Left kidney (tissue), 2 donors: Measurements from ENCODE around the gene CYP4F12. TPM values are rescaled to one million over a fixed set of nuclear protein-coding genes. Genes with fewer than 3 reads are reported as not detected.
"Not testable (repeated sequence)": the region's sequence is repeated elsewhere in the genome, so short reads cannot be mapped to it uniquely, and the experiment has no call there.

Experiments used
- DNase-seq: peaks from one replicate; pipeline ENCODE4 v3.0.0-alpha.2; 2013
- polyA plus RNA-seq: library from polyadenylated mRNA; unstranded; fragments of 120-200 nt; gene quantifications from one replicate; pipeline ENCODE4 v1.2.1, GENCODE V29; 2013; ENCODE audit not compliant: insufficient read length

CYP4F12 gene
- polyA plus RNA-seq, 1 donor: 1.1 TPM

DNA sequence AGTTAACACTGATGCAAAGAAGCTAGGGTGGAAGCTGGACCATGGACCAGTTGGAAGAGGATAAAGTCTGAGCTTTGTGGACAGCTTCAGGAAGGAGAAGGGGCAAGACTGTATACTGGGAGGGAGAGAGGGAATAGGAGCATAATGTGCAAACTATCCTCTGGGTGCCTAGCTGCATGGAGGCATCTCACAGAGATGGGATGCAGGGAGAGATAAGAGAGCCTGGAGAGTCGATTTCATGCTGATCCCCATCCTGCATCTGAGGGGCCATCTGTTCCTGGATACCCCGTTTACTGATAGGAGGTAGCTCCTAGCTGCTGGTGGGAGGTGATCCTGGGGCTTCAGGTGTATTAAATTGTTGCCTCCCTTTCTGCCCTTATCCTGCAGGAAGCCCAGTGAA, 23.4 kb upstream of the CYP4F12 start:
- no peak for DNase-seq

DNA sequence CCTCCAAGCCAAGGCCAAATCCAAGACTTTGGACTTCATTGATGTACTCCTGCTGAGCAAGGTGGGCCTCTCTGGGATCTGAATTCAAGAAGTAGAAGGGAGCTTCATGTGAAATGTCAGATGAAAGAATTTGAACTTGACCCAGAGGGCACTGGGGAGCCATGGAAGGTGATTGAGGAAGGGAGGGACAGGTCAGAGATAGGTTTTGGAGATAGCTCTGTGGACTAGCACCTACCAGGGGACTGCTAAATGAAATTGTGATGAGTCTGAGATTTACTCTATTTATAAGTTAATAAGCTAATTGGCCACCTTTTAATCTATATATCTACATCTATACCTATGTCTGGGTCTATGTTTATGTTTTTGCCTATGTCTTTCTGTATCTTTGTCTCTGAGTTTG, 22.8 kb upstream of the CYP4F12 start:
- DNase-seq: not testable (repeated sequence)

DNA sequence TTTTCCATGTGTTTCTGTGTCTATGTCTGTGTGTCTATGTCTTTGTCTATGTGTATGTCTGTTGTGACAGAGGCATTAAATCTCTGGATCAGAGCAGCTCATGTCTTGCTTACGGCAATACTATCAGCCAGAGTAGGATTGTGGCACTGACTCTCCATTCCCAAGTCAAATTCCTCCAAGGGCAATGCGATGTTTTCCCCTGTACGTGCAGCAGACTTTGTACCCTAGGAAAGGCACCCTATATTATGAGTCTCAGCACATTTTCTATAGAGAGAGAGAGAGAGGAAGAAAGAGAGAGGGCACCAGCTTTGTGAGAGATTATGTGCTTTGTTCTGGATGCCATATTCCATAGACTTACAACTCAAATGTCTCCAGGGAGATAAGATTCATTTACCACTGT, 21.1 kb upstream of the CYP4F12 start:
- DNase-seq: no peak

DNA sequence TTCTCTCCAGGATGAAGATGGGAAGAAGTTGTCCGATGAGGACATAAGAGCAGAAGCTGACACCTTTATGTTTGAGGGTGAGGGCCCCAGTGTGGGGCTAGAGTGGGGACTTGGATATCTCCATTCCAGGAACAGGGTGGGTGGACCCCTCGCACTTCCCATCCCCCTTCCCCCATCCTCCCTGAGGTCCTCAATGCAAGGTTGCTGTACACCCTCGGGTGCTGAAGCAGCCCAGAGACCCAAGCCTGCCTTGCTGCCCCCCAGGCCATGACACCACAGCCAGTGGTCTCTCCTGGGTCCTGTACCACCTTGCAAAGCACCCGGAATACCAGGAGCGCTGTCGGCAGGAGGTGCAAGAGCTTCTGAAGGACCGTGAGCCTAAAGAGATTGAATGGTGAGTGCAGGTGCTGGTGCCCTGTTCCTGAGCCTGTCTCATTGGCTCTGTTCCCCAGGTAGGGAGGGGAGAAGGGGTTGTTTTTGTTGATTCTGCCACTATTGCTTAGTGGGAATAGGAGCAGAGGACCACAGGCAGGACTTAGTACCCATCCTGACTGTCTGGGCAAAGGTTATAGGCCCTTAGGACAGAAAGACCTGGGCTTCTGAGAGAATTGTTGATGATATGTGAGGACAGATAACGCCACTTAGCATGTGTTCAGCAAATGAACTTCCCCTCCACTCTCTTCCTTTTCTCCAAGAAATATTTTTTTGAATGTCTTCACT, 20.2 kb upstream of the CYP4F12 start:
- no peak for DNase-seq

DNA sequence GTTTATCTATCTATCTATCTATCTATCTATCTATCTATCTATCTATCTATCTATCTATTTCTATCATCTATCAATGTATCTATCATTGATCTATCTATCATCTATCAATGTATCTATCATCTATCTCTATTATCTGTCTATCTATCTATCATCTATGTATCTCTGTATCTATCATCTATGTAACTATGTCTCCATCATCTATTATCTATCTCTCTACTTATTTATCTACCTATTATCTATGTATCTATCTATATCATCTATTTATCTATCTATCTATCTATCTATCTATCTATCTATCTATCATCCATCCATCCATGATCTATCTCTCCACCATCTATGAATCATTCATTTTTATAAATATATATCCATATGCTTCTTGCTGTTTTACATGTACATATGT, 16.4 kb upstream of the CYP4F12 start:
- DNase-seq: no peak

DNA sequence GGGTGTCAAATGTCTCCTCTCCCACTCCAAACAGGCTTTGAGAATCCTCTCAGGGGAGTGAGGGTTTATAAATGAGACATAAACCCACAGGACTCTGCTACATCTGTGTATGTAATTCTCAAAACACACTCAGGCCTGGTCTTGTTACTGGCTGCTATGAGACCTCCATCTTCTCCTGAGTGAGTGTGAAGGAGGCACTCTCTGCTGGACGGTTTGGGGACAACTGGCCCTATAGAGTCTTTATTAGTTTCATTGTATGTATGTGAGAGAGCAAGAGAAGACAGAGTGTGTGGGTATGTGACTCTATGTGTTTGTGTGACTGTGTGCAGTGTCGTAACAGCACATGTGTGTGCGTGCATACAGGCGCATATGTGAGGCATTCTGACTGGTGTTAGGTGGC, 9.6 kb upstream of the CYP4F12 start:
- DNase-seq: no peak

DNA sequence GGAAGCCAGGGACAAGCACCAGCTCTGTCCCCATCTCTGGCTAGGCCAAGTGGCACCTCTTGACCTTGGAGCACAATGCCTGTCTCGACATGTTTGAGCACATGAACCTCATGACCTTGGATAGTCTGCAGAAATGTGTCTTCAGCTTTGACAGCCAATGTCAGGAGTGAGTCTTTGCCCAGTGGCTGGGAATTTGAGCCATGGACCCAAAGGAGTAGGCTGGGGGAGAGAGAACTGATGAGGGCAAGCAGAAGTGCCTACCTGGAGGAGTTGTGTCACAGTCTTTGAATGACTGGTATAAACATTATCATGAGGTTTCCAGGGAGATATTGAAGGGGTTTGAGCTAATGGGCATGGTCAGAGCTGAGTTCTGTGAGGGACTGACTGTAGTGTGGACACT, 6.7 kb upstream of the CYP4F12 start:
- DNase-seq: no peak

DNA sequence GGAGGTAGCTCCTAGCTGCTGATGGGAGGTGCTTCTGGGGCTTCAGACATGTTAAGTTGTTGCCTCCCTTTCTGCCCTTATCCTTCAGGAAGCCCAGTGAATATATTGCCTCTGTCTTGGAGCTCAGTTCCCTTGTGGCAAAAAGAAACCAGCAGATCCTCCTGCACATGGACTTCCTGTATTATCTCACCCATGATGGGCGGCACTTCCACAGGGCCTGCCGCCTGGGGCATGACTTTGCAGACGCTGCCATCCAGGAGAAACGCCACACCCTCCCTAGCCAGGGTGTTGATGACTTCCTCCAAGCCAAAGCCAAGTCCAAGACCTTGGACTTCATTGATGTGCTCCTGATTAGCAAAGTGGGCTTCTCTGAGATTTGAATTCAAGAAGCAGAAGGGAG, 6.0 kb upstream of the CYP4F12 start:
- DNase-seq: no peak

DNA sequence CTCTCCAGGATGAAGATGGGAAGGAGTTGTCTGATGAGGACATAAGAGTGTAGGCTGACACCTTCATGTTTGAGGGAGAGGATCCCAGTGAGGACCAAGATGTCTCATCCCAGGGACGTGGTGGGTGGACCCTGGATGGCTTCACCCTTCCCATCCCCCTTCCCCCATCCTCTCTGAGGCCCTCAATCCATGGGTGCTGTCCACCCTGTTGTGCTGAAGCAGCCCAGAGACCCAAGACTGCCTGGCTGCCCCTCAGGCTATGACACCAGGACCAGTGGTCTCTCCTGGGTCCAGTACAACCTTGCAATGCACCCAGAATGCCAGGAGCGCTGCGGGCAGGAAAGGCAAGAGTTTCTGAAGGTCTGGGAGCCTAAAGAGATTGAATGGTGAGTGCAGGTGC, 3.4 kb upstream of the CYP4F12 start:
- DNase-seq: no peak

DNA sequence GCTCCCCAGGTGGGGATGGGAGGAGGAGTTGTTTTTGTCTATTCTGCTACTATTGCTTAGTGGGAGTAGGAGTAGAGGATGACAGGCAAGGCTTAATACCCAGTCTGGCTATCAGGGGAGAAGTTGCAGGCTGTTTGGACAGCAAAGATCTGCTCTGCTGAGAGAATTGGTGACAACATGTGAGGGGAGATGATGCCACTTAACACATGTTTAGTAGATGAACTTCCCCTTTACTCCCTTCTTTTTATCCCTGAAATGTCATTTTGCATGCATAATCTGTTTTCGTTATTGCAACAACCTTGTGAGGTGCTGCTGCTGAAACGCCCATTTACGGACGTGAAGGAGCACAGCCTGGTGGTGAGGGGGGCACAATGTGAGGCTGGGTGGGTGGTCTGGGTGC, 3.0 kb upstream of the CYP4F12 start:
- no peak for DNase-seq

DNA sequence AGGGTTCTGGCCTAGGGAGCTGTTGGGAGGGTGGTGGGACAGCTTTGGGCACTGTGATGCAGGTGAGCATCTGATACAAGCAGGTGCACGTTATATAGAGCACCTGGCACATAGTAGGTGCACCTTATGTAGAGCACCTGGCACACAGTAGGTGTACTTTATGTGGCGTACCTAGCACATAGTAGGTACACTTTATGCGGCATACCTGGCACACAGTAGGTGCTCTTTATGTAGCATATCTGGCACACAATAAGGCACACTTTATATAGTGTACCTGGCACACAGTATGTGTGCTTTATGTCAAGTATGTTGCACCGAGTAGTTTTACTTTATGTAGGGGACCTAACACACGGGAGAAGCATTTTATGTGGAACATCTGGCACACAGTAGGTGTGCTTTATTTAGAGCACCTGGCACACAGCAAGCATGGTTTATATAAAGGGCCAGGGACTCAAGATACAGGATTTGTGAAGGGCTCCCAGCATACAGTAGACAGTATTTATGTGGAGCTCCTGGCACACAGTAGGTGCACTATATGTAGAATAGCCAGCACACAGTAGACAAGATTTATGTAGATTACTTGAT, 1.6 kb upstream of the CYP4F12 start:
- no peak for DNase-seq

DNA sequence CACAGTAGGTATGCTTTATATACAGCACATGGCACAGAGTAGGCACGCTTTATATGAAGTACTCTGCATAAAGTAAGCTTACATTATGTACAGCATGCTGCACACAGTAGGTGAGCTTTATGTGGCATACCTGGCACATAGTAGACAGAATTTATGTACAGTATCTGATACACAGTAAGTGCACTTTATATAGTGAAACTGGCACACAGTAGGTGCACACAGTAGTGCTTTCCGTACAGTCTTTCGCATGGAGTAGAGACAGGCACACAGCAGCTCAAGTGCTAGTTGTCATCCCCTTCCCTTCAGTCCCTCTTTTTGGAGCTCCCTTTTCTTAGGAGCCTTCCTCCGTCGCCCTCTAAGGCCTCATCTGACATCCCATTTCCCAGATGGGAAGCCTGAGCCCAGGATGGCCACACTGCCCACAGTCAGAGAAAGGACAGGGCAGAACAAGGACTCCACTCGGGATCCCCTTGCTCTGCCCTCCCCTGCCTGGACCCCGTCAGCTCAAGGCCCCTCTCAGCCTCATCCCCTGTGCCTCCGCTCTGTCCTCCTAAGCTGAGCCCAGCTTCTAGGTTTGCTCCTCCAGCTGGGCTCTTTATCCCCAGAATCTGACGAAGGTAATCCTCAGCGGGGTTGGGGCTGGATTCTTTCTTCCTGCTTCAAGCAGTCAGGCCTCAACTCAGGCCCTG, 852 bp upstream of the CYP4F12 start:
- DNase-seq: no peak

DNA sequence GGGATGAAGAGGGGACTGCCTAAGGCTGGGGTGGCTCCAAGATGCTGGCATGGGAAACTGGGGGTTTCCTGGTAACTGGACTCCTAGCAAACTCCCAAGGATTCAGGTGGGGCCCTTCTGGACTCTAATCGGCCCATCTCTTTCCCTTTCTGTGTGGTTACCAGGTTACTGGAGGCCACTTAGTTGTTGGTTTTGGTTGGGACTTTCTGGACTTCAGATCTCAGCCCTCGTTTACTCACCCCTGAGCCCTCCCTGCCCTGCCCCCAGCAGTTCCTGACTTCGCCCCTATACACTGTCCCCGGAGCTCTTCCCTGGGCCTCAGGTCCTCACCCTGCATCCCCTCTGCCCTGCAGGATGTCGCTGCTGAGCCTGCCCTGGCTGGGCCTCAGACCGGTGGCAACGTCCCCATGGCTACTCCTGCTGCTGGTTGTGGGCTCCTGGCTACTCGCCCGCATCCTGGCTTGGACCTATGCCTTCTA, 328 bp downstream of the CYP4F12 start:
- DNase-seq: no peak

DNA sequence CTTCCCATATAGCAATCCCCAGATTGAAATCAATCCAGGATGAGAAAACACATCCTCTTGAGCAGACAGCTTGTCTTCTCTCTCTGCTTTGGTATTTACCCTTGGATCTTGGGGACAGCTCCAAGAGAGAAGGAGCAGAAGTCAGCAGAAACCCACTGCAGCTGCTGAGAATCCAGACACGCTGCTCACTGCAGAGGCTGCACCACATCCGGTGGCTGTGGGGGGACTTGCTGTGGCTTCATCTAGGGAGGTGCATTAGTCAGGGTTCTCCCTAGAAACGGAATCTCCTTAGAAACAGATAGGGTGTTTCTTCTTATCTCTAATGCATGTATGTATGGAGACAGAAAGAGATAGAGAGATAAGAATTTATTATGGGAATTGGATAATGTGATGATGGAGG, 2.7 kb downstream of the CYP4F12 start:
- DNase-seq: no peak

DNA sequence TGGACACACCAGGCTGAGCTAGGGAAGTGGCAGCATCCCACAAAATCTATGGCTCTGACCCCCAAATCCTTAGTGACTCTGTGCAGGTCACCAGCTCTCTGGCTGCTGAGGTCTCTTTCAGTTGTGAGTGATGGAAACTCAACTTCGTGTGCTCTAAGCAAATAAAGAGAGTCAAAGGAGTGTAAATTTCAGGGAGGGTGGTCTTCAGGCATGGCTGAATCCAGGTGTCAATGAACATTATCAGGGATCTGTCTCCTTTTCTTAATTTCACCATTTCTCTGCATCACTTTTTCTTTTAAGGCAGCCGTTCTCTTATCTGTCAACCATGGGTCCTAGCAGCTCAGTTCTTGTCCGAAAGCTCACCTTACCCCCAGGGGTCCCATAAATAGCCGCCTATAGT, 6.2 kb downstream of the CYP4F12 start:
- DNase-seq: no peak

DNA sequence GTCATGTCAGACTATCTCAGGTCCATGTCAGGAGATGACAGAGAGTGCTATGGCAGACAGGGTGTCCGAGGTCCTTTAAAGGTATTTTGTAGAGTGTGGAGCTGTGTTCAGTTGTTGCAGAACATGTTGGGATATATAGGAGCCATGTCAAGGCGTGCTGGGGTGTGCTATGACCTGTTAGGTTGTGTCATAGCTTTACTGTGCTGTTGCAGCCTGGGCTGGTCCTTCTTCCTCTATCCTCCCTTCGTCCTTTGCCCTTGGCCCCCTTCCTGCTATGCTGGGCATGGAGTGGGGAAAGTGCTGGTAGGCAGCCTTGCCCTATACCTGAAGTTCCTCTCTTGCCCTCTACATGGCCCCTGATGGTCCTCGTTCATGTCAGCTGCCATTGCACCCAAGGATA, 7.0 kb downstream of the CYP4F12 start:
- not testable (repeated sequence) for DNase-seq

DNA sequence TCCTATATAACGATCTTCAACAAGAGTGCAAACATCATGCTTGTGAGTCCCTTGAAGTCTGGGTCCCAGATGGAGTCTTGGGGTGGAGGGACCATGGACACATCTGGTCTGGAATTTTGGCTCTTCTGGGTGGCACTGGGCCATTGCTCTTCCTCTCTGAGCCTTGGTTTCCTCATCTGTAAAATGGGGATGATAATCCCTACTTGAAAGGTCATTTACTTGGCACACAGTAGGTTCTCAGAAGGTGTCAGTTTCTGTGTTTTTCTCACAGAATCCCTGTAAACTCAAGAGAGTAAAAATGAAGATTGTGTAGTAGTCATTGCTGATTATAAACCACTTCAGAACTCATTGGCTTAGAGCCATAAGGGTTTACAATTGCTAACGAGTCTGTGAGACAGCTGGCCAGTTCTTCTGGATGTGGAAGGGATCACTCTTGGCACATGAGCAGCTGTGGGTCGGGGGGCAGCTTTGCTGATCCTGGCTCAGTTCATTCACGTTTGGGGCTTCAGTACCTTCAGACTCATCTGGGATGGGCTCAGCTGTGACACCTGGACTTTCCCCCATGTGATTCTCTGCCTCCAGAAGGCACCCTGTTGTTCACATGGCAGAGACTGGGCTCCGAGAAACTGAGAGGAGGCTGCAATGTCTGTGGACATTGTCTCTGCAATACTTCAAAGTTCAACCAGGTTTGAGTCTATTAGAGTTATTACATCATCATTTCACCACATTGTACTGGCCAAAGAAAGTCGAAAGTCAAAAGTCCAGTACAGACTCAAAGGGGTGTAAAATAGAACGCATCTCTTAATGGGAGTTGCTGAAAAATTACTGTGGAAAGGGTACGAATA, 7.8 kb downstream of the CYP4F12 start:
- DNase-seq: no peak

DNA sequence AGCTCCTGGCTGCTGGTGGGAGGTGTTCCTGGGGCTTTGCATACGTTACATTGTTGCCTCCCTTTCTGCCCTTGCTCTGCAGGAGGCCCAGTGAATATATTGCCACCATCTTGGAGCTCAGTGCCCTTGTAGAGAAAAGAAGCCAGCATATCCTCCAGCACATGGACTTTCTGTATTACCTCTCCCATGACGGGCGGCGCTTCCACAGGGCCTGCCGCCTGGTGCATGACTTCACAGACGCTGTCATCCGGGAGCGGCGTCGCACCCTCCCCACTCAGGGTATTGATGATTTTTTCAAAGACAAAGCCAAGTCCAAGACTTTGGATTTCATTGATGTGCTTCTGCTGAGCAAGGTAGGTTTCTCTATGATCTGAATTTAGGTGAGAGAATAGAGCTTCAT, 10.5 kb downstream of the CYP4F12 start:
- no peak for DNase-seq

DNA sequence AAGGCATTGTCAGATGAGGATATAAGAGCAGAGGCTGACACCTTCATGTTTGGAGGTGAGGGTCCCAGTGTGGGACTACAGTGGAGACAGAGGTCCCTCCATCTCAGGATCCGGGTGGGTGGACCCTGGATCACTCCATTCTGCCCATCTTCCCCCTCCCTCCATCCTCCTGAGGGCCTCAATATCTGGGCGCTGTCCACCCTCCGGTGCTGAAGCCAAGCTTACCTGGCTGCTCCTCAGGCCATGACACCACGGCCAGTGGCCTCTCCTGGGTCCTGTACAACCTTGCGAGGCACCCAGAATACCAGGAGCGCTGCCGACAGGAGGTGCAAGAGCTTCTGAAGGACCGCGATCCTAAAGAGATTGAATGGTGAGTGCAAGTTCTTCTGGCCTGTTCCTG, 11.9 kb downstream of the CYP4F12 start:
- no peak for DNase-seq

DNA sequence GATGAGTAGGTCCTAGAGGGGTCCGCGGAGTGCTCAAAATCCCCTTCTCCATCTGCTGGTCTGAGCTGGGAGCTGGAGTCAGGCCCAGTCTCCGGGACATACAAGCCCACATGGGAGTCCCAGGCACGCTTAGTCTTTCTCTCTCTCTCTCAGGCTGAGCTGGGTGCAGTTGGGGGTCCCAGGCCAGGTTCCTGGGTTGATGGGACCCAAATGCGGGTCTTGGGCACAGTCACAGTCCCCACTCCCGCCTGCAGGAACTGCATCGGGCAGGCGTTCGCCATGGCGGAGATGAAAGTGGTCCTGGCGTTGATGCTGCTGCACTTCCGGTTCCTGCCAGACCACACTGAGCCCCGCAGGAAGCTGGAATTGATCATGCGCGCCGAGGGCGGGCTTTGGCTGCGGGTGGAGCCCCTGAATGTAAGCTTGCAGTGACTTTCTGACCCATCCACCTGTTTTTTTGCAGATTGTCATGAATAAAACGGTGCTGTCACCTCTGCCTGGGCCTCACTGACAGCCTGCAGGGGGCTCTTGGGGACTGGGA, 23.8 kb downstream of the CYP4F12 start:
- DNase-seq: no peak

DNA sequence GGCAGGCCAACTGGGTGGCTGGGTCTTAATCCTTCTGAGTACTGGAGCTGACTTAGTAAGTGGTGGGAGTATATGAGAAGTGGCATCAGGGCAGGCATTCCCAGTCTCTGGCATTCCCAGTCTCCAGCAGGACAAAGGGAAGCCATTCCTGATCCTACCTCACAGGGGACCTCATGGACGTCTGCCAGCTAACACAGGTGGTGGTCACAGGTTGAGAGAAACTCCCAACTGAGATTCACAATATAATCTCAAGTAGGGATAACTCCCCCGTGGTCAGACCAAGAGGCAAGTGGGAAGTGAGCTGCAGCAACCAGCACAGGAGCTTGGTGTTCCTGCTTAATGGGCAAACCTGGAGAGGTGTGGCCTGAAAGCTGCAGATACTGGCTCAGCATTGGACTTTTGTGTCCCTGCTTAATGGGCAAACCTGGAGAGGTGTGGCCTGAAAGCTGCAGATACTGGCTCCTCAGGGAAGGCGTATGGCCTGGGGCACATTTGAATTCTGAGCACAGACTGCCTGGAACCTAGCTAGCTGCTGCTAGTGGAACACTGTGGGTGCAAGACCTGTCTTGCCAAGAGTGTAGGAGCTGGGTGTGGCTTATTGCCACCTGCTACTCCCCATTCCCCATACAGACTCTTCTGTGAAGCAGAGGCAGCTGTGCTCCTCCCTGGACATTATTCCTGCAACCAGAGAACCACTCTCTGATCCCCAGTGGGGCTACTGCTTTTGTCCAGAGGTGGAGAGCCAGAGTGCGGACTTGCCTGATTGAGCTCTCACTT, 29.1 kb downstream of the CYP4F12 start:
- no peak for DNase-seq

DNA sequence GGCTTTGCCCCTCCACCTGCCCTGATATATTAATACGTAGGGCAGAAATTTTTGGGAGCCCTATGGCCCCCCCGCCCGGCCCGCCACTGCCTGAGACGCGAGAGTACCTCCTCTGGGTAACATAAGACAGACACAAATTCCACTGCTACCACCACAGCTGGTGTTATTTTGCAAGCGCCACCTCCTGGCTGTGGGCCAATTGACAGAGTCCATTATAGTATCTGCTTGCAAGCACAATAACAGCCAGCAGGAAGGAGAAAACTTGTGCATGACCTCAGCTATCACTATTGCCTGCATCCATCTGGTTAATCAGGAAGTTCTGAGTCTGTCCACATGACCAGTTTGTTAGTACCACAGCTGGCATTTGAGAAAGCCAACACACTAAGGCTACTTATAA, 29.6 kb downstream of the CYP4F12 start:
- DNase-seq: peak; percentile 25
